ENCODE measurements around the gene HEPH. TPM values are rescaled to one million over a fixed set of nuclear protein-coding genes. Genes with fewer than 3 reads are reported as not detected.

Gene HEPH
- total and polyA plus RNA-seq, 2 experiments from 2014 or later: 10.1 to 64.7 TPM

DNA sequence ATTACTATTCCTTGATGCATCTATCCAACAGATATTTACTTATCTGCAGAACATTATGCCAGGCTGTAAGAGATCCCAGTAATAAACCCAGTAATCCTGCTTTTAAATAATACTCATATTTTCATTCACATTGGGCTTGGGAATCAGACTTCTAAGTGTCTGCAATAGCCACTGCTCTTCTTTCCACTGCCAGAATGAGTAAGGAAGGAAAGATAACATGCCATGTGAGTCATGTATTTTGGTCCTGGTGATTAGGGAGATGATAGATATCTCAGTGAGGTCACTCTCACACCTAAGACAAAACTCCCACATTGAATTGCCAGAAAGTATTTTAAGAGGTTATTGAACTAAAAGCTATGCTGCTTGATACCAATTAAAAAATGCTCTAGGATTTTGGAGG lies 13.9 kb upstream of the HEPH start:
- H3K36me3 ChIP-seq (ENCODE audit: insufficient read depth): no peaks in the 10 kb centered on the region
- Mint-ChIP-seq H3K4me1 (no peaks in the 10 kb centered on the region), H3K27me3 (ENCODE audit: insufficient read depth, low read depth, poor library complexity) (no peaks in the 10 kb centered on the region), H3K4me3 (no peak overlapping the region), H3K36me3 (ENCODE audit: low read depth) (no peaks in the 10 kb centered on the region), H3K27ac (no peak overlapping the region), H3K9me3 (no peaks in the 10 kb centered on the region)
- H4K20me1 ChIP-seq (replicated peaks; ENCODE audit: insufficient read depth): no peaks in the 10 kb centered on the region
- H3K79me2 ChIP-seq (replicated peaks; ENCODE audit: insufficient read depth): no peaks in the 10 kb centered on the region
- H3K4me1 ChIP-seq (ENCODE audit: insufficient read depth): no peaks in the 10 kb centered on the region
- H3K27ac ChIP-seq (ENCODE audit: low read depth): no peak overlapping the region
- no peak for TF ChIP-seq NANOG (IDR thresholded peaks at IDR 0.05; ENCODE audit: borderline replicate concordance)
- TF ChIP-seq EZH2 (IDR thresholded peaks at IDR 0.05; ENCODE audit: low read depth, unreplicated experiment): no peak
- TF ChIP-seq, protein P1, sequence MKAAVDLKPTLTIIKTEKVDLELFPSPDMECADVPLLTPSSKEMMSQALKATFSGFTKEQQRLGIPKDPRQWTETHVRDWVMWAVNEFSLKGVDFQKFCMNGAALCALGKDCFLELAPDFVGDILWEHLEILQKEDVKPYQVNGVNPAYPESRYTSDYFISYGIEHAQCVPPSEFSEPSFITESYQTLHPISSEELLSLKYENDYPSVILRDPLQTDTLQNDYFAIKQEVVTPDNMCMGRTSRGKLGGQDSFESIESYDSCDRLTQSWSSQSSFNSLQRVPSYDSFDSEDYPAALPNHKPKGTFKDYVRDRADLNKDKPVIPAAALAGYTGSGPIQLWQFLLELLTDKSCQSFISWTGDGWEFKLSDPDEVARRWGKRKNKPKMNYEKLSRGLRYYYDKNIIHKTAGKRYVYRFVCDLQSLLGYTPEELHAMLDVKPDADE (IDR thresholded peaks at IDR 0.05): no peak
- no peak for TF ChIP-seq ZNF331 (CRISPR knock-in tag; IDR thresholded peaks at IDR 0.05; ENCODE audit: low read depth)
- no peak for TF ChIP-seq EZH2phosphoT487 (IDR thresholded peaks at IDR 0.05; ENCODE audit: unreplicated experiment)
- TF ChIP-seq, protein P2, sequence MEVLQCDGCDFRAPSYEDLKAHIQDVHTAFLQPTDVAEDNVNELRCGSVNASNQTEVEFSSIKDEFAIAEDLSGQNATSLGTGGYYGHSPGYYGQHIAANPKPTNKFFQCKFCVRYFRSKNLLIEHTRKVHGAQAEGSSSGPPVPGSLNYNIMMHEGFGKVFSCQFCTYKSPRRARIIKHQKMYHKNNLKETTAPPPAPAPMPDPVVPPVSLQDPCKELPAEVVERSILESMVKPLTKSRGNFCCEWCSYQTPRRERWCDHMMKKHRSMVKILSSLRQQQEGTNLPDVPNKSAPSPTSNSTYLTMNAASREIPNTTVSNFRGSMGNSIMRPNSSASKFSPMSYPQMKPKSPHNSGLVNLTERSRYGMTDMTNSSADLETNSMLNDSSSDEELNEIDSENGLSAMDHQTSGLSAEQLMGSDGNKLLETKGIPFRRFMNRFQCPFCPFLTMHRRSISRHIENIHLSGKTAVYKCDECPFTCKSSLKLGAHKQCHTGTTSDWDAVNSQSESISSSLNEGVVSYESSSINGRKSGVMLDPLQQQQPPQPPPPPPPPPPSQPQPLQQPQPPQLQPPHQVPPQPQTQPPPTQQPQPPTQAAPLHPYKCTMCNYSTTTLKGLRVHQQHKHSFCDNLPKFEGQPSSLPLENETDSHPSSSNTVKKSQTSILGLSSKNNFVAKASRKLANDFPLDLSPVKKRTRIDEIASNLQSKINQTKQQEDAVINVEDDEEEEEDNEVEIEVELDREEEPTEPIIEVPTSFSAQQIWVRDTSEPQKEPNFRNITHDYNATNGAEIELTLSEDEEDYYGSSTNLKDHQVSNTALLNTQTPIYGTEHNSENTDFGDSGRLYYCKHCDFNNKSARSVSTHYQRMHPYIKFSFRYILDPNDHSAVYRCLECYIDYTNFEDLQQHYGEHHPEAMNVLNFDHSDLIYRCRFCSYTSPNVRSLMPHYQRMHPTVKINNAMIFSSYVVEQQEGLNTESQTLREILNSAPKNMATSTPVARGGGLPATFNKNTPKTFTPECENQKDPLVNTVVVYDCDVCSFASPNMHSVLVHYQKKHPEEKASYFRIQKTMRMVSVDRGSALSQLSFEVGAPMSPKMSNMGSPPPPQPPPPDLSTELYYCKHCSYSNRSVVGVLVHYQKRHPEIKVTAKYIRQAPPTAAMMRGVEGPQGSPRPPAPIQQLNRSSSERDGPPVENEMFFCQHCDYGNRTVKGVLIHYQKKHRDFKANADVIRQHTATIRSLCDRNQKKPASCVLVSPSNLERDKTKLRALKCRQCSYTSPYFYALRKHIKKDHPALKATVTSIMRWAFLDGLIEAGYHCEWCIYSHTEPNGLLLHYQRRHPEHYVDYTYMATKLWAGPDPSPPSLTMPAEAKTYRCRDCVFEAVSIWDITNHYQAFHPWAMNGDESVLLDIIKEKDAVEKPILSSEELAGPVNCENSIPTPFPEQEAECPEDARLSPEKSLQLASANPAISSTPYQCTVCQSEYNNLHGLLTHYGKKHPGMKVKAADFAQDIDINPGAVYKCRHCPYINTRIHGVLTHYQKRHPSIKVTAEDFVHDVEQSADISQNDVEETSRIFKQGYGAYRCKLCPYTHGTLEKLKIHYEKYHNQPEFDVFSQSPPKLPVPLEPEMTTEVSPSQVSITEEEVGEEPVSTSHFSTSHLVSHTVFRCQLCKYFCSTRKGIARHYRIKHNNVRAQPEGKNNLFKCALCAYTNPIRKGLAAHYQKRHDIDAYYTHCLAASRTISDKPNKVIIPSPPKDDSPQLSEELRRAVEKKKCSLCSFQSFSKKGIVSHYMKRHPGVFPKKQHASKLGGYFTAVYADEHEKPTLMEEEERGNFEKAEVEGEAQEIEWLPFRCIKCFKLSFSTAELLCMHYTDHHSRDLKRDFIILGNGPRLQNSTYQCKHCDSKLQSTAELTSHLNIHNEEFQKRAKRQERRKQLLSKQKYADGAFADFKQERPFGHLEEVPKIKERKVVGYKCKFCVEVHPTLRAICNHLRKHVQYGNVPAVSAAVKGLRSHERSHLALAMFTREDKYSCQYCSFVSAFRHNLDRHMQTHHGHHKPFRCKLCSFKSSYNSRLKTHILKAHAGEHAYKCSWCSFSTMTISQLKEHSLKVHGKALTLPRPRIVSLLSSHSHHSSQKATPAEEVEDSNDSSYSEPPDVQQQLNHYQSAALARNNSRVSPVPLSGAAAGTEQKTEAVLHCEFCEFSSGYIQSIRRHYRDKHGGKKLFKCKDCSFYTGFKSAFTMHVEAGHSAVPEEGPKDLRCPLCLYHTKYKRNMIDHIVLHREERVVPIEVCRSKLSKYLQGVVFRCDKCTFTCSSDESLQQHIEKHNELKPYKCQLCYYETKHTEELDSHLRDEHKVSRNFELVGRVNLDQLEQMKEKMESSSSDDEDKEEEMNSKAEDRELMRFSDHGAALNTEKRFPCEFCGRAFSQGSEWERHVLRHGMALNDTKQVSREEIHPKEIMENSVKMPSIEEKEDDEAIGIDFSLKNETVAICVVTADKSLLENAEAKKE (CRISPR knock-in tag; IDR thresholded peaks at IDR 0.05): no peak
- TF ChIP-seq ZNF114 (CRISPR knock-in tag; IDR thresholded peaks at IDR 0.05): no peak
- TF ChIP-seq POLR2AphosphoS5 (IDR thresholded peaks at IDR 0.05; ENCODE audit: low read depth): no peak
- TF ChIP-seq, protein P3, sequence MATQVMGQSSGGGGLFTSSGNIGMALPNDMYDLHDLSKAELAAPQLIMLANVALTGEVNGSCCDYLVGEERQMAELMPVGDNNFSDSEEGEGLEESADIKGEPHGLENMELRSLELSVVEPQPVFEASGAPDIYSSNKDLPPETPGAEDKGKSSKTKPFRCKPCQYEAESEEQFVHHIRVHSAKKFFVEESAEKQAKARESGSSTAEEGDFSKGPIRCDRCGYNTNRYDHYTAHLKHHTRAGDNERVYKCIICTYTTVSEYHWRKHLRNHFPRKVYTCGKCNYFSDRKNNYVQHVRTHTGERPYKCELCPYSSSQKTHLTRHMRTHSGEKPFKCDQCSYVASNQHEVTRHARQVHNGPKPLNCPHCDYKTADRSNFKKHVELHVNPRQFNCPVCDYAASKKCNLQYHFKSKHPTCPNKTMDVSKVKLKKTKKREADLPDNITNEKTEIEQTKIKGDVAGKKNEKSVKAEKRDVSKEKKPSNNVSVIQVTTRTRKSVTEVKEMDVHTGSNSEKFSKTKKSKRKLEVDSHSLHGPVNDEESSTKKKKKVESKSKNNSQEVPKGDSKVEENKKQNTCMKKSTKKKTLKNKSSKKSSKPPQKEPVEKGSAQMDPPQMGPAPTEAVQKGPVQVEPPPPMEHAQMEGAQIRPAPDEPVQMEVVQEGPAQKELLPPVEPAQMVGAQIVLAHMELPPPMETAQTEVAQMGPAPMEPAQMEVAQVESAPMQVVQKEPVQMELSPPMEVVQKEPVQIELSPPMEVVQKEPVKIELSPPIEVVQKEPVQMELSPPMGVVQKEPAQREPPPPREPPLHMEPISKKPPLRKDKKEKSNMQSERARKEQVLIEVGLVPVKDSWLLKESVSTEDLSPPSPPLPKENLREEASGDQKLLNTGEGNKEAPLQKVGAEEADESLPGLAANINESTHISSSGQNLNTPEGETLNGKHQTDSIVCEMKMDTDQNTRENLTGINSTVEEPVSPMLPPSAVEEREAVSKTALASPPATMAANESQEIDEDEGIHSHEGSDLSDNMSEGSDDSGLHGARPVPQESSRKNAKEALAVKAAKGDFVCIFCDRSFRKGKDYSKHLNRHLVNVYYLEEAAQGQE (IDR thresholded peaks at IDR 0.05; ENCODE audit: unreplicated experiment): no peak
- no peak for TF ChIP-seq JUNB (IDR thresholded peaks at IDR 0.05; ENCODE audit: unreplicated experiment)
- no peak for TF ChIP-seq STAT1 (IDR thresholded peaks at IDR 0.05; ENCODE audit: unreplicated experiment)
- H3K4me2 ChIP-seq: no peak overlapping the region
- H3K27me3 ChIP-seq (ENCODE audit: insufficient read depth): no peaks in the 10 kb centered on the region
- ATAC-seq: no peak
- no peak for DNase-seq (ENCODE audit: low spot score)
- no peak overlapping the region for H2AFZ ChIP-seq
- no peaks in the 10 kb centered on the region for H3K9me2 ChIP-seq (ENCODE audit: insufficient read depth)
- H3F3A ChIP-seq (replicated peaks; ENCODE audit: low read depth): no peaks in the 10 kb centered on the region
- H3K4me3 ChIP-seq: no peak overlapping the region
